Stimulated activated CD8-positive, alpha-beta memory T cell treated with anti-CD3 and anti-CD28 coated beads, Interleukin-15, amount 100 ng/mL, for 4 hours (primary cell): ENCODE data around the gene ATP10A.

Experiments used
- DNase-seq, 2 donors: peaks; one replicate each; pipeline ENCODE4 v3.0.0-alpha.2; 2020; ENCODE audit warnings: low read depth in 2 of 2

Gene ATP10A

GRCh38 chr15:25830844-25831451 lies 32.2 kb downstream of the ATP10A start:
- no peak for DNase-seq

GRCh38 chr15:25829073-25829472 lies 34.1 kb downstream of the ATP10A start:
- DNase-seq, result no peak

GRCh38 chr15:25825207-25825606 lies 37.9 kb downstream of the ATP10A start:
- DNase-seq, result no peak

- DNase-seq, result no peak
Observed at GRCh38 chr15:25824618-25825017, 38.5 kb downstream of the ATP10A start.

- DNase-seq, result no peak
Observed at GRCh38 chr15:25812845-25813244, 50.3 kb downstream of the ATP10A start.

GRCh38 chr15:25812073-25812472 lies 51.1 kb downstream of the ATP10A start:
- no peak for DNase-seq

- no peak for DNase-seq
Observed at GRCh38 chr15:25811481-25811906, 51.6 kb downstream of the ATP10A start.

GRCh38 chr15:25810631-25811091 lies 52.5 kb downstream of the ATP10A start:
- no peak for DNase-seq

GRCh38 chr15:25810154-25810553 lies 53.0 kb downstream of the ATP10A start:
- no peak for DNase-seq

- no peak for DNase-seq
Observed at GRCh38 chr15:25807063-25807462, 56.1 kb downstream of the ATP10A start.

GRCh38 chr15:25805031-25805430 lies 58.1 kb downstream of the ATP10A start:
- no peak for DNase-seq

GRCh38 chr15:25804451-25804850 lies 58.7 kb downstream of the ATP10A start:
- no peak for DNase-seq

- no peak for DNase-seq
Observed at GRCh38 chr15:25803541-25803940, 59.6 kb downstream of the ATP10A start.

GRCh38 chr15:25803036-25803435 lies 60.1 kb downstream of the ATP10A start:
- no peak for DNase-seq

- no peak for DNase-seq
Observed at GRCh38 chr15:25802285-25802830, 60.8 kb downstream of the ATP10A start.

GRCh38 chr15:25801586-25802284 lies 61.4 kb downstream of the ATP10A start:
- DNase-seq, result no peak

GRCh38 chr15:25800761-25801515 lies 62.2 kb downstream of the ATP10A start:
- no peak for DNase-seq

GRCh38 chr15:25799906-25800700 lies 63.0 kb downstream of the ATP10A start:
- DNase-seq, result no peak

- DNase-seq, result no peak
Observed at GRCh38 chr15:25797936-25798901, 64.9 kb downstream of the ATP10A start.

- no peak for DNase-seq
Observed at GRCh38 chr15:25797511-25797935, 65.6 kb downstream of the ATP10A start.
